Stimulated activated naive B cell treated with anti-CD40 and anti-IgM and Interleukin-4, amounts not matched to agents 10 μg/mL and 1 μg/mL and 100 μg/mL, for 72 hours (primary cell): Measurements from ENCODE around the gene TRIM43B.
"Not testable (repeated sequence)": the region's sequence is repeated elsewhere in the genome, so short reads cannot be mapped to it uniquely, and the experiment has no call there.

Experiments
- ATAC-seq, 2 donors: fragments of 150-1000 bp; cut with Tn5 transposase; replicated peaks; 2 replicates each; pipeline ENCODE4 v1.10.0; 2021; ENCODE audit warnings: moderate library complexity in 1 of 2
- DNase-seq: peaks from one replicate; pipeline ENCODE4 v3.0.0; 2021
- H3K27ac Mint-ChIP-seq: one replicate; pipeline ENCODE4 v1.8.0; 2022; ENCODE audit warnings: mild to moderate bottlenecking, mixed read lengths
- H3K27me3 Mint-ChIP-seq, 2 donors: one replicate each; pipeline ENCODE4 v1.8.0; 2022; ENCODE audit warnings: mixed read lengths in 2 of 2
- H3K36me3 Mint-ChIP-seq, 2 donors: one replicate each; pipeline ENCODE4 v1.8.0; 2022; ENCODE audit warnings: mixed read lengths in 2 of 2, mild to moderate bottlenecking in 1 of 2
- H3K4me1 Mint-ChIP-seq, 2 donors: one replicate each; pipeline ENCODE4 v1.8.0; 2022; ENCODE audit warnings: mixed read lengths in 2 of 2, mild to moderate bottlenecking in 1 of 2
- H3K4me3 Mint-ChIP-seq, 2 donors: one replicate each; pipeline ENCODE4 v1.8.0; 2022; ENCODE audit warnings: mild to moderate bottlenecking in 2 of 2, mixed read lengths in 2 of 2, moderate library complexity in 1 of 2
- H3K9me3 Mint-ChIP-seq, 2 donors: one replicate each; pipeline ENCODE4 v1.8.0; 2022; ENCODE audit warnings: mixed read lengths in 2 of 2, mild to moderate bottlenecking in 1 of 2

The TRIM43B gene

DNA sequence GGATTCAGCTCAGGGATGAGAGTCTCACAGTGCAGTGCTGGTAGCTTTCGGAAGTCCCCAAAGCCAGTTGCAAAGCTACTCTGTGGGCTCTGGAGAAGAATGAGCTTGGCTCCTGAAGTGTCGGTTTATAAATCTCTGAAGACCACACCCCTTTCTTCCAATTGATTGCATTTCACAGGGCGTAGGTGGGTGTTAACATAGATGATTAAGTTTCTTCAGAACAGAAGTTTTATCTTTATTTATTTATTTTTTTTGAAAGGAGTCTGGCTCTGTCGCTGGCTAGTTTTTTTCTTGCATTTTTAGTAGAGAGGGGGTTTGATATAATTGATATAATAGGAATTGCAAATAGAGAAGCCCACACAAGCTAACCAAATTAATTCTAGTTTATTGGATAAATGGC, at the start of gene TRIM43B:
TSS of gene TRIM43B (minus strand) at position 101 of the 400 bp plus-strand sequence. CDS start 2,040 bp downstream, outside the sequence.
- not testable (repeated sequence) for H3K27me3 Mint-ChIP-seq, H3K4me3 Mint-ChIP-seq, ATAC-seq, DNase-seq, H3K27ac Mint-ChIP-seq, H3K36me3 Mint-ChIP-seq, H3K9me3 Mint-ChIP-seq, H3K4me1 Mint-ChIP-seq

DNA sequence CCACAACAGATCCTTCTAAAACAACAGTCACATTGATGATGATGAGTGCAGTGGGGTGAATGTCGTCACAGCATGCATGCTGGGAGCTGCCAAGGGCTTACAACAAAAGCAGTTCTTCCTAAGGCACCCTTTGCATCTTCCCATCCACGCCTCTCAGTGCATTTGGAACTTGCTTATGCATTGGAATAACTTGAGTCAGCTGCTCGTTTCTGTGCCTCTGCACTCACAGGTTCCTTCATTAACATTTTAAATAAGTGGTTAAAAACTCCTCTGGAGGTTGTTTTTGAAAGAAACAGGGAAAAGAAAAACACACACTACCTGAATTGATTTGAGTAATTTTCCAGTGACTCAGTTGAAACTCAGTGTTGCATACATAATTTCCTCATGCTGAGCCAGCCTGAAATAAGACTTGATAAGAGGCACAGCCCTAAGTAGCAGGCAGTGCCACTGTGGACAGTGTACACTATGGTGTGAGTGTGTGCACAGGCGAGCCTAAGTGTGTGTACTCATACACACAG, 46.8 kb upstream of the TRIM43B start:
- Mint-ChIP-seq H3K9me3 (peaks cover 0 to 3% of the 10 kb centered on the region in 2 donors), H3K27me3 (no peaks in the 10 kb centered on the region), H3K36me3 (peaks cover 31 to 52% of the 10 kb centered on the region in 2 donors), H3K4me3 (peak overlapping the region; percentile 36 to 51), H3K27ac (peak overlapping the region; percentile 94), H3K4me1 (peaks cover 26 to 44% of the 10 kb centered on the region in 2 donors)
- DNase-seq = peak; percentile 41
- peak; percentile 68 to 73 for ATAC-seq

DNA sequence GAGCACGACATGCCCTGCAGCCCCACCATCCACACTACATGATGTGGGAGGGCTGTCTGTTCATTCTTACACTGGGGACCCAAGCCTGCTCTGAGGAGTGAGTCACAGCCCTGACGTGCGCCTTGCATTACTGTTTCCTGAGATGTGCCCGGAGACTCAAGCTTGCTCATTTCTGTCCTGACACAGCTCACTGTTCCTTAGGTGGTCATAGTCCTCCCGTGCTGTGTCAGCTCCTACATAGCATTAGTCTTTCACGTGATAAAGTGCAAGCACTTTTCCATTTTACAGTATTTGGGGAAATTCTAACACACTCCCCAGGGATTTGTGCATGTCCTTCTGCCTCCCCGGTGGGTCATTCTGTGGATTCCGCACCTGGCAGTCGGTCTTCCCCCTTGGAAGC, 46.2 kb upstream of the TRIM43B start:
- Mint-ChIP-seq H3K27me3 (no peaks in the 10 kb centered on the region), H3K27ac (peak overlapping the region; percentile 94), H3K4me3 (peak overlapping the region; percentile 50 to 51), H3K36me3 (peaks cover 33 to 56% of the 10 kb centered on the region in 2 donors), H3K4me1 (peaks cover 30 to 44% of the 10 kb centered on the region in 2 donors), H3K9me3 (peaks cover 0 to 3% of the 10 kb centered on the region in 2 donors)
- ATAC-seq (peak; percentile 82 to 88), DNase-seq (peak; percentile 74)

DNA sequence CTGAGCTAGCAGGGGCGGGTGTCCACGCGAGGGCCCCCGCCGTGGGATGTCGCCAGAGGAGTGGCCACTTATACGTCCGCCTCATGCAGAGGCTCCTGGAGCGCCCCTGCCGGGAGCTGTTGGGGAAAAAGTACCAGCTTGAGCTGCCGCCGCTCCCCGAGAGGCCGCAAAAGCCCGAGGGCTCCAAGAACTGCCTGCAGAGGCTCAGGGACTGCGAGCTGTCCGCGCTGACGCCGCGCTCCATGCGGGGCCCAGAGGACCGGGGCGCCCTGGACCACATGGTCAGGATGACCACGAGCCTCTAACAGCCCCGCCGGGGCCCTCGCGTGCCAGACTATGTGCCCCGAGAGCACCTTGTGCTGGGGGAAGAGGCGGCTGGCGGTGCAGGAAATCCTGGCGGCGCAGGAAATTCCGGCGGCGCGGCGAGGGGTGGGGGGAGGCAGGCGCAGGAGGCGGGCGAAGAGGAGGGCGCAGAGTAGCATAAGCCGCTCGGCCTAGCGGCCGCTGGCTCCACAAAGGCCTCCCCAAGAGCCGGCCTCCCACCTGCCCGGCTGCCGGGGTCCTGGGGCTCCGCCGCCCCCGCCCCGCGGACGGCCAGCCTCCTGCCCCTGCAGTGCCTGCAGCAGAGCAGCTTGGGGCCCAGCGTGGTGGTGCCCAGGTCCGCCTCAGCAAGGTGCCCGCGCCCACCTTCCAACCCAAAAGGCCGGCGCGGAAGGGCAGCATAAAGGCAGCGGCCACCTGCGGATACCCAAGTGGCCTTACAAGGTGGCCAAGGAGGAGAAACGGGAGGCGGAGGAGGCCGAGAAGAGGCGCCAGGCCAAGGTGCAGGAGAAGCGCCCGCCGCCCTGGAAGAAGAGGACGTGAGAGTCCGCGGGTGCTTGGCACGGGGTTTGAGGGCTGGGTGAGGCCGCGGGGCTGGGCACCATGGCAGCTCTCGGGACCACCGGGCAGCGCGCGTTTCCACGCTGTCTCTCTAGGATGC, 42.1 kb upstream of the TRIM43B start:
- Mint-ChIP-seq H3K4me3 (peak overlapping the region; percentile 86 to 97), H3K36me3 (peaks cover 35 to 49% of the 10 kb centered on the region in 2 donors), H3K27me3 (no peaks in the 10 kb centered on the region), H3K27ac (peak overlapping the region; percentile 97), H3K9me3 (peaks cover 0 to 2% of the 10 kb centered on the region in 2 donors), H3K4me1 (peaks cover 31 to 46% of the 10 kb centered on the region in 2 donors)
- DNase-seq (peak; percentile 57), ATAC-seq (peak; percentile 43 to 65)

DNA sequence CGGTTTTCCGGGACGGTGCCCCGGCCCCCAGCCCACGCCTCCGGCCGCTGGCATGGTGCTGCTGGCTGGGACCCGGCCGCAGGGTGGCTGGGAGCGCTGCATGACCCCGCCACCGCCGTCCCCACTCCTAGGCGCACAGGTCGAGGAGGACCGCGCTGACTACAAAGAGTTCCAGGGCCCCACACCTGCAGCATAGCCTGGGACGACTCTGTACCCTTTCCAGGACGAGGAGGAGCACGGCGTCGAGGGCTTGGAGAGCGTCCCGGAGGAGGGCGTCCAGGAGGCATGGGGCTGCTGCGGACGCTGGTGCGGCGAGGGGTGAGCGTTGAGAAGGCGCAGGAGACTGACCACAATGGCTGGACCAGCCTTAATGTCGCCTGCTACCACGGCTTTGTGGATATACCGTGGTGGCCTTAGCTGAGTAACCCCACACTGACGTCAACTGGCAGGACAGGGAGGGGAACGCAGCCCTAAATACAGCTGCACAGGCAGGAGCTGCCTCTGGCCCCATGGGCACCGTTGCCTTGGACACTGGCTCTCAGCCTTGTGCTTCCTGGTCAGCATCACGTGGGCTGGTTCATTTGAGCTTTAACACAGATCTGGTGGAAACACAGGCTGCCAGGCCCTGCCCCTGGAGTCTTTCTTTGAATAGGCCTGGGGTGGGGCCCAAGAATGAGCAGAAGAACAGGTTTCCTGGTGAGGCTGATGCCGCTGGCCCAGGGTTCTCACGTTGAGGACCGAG, 40.9 kb upstream of the TRIM43B start:
- Mint-ChIP-seq H3K4me3 (peak overlapping the region; percentile 86 to 97), H3K4me1 (peaks cover 19 to 34% of the 10 kb centered on the region in 2 donors), H3K9me3 (no peaks in the 10 kb centered on the region), H3K36me3 (peaks cover 26 to 37% of the 10 kb centered on the region in 2 donors), H3K27ac (peak overlapping the region; percentile 87), H3K27me3 (no peaks in the 10 kb centered on the region)
- no peak for DNase-seq
- ATAC-seq = no peak

DNA sequence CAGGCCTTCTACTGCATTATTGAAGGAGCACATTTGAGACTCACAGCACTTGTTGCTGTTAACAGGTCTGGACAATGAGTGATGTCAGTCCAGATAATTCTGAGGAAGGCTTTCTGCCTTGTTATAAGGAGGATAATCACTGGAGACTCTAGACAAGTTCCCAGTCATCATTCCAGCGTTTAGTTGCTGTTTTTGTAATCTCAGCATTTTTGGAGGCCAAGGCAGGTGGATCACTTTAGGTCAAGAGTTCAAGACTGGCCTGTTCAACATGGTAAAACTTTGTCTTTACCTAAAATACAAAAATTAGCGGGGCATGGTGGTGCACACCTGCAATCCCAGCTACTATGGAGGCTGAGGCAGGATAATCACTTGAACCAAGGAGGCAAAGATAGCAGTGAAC, 39.6 kb upstream of the TRIM43B start:
- Mint-ChIP-seq H3K4me3 (no peak overlapping the region), H3K27ac (no peak overlapping the region), H3K36me3 (peaks cover 14 to 24% of the 10 kb centered on the region in 2 donors), H3K9me3 (no peaks in the 10 kb centered on the region), H3K27me3 (no peaks in the 10 kb centered on the region), H3K4me1 (peaks cover 11 to 21% of the 10 kb centered on the region in 2 donors)
- ATAC-seq = no peak
- no peak for DNase-seq

DNA sequence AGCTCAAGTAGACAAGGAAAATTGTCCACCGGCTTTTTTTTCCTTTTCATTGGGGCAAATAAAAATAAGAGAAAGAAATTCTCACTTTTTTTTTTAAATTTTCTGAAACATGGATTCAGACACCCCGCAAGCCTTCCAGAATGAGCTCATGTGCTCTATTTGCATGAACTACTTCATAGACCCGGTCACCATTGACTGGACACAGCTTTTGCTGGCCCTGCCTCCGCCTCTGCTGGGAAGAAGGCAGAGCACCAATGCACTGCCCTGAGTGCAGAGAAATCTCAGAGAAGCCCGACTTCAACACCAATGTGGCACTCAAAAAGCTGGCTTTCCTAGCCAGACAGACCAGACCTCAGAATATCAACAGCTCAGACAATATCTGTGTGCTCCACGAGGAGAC, 30.2 kb upstream of the TRIM43B start:
- Mint-ChIP-seq H3K4me3 (no peak overlapping the region), H3K4me1 (no peaks in the 10 kb centered on the region), H3K27ac (no peak overlapping the region), H3K27me3 (peaks cover 3 to 17% of the 10 kb centered on the region in 2 donors), H3K36me3 (no peaks in the 10 kb centered on the region), H3K9me3 (no peaks in the 10 kb centered on the region)
- ATAC-seq (no peak), DNase-seq (no peak)

DNA sequence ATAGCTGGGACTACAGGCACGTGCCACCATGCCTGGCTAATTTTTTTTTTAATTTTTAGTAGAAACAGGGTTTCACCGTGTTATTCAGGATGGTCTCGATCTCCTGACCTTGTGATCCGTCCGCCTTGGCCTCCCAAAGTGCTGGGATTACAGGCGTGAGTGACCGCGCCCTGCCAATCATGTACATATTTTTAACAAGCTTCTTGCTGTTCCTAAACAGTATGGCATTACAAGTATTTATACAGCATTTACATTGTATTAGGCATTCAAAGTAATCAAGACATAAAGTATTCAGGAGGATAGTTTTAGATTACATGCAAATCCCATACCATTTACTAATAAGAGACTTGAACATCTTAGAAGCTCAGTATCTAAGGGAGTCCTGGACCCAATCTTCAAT, 29.7 kb upstream of the TRIM43B start:
- H3K27ac Mint-ChIP-seq, H3K4me1 Mint-ChIP-seq, H3K36me3 Mint-ChIP-seq, H3K4me3 Mint-ChIP-seq, DNase-seq, ATAC-seq, H3K9me3 Mint-ChIP-seq: not testable (repeated sequence)
- H3K27me3 Mint-ChIP-seq = peaks cover 7 to 19% of the 10 kb centered on the region in 2 donors

DNA sequence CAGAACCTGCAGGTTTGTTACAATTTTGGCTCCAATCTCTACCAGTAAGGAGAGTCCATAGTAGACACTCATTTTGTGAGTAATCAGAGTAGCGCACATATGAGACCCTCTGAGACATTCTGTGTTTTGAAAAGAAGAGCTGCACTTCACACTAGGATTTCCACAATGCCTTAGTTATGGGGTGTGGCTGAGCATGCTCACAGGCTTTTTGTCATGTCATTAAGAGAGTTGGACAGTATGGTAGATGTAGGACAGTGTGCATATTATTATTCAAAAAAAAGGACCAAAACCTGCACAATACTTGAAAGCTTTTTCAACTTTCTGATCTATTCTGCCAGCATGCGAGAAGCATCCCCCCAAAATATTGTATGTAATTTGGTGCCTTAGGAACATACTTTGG, 24.9 kb upstream of the TRIM43B start:
- H3K9me3 Mint-ChIP-seq = no peaks in the 10 kb centered on the region
- ATAC-seq (no peak), DNase-seq (no peak)
- no peaks in the 10 kb centered on the region for H3K36me3 Mint-ChIP-seq
- peaks cover 10 to 20% of the 10 kb centered on the region in 2 donors for H3K27me3 Mint-ChIP-seq
- no peaks in the 10 kb centered on the region for H3K4me1 Mint-ChIP-seq
- no peak overlapping the region for H3K27ac Mint-ChIP-seq
- no peak overlapping the region for H3K4me3 Mint-ChIP-seq

DNA sequence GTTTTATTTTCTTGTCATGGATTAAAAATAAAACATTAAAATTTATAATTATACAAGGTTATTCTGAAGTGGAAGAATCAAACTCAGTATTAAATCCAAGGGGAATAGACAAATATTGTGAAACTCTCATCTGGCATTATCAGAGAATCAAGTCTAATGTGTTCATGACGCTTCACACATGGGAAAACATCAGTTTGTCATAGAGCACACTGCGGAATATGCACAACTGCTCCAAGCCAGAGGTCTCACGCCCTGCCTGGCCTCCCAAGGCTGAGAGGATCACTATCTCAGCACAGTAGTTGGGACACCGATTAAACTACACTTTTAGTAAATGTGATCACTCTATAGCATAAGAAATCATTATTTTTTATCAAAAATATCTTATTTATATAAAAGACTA, 20.7 kb upstream of the TRIM43B start:
- no peak for ATAC-seq

DNA sequence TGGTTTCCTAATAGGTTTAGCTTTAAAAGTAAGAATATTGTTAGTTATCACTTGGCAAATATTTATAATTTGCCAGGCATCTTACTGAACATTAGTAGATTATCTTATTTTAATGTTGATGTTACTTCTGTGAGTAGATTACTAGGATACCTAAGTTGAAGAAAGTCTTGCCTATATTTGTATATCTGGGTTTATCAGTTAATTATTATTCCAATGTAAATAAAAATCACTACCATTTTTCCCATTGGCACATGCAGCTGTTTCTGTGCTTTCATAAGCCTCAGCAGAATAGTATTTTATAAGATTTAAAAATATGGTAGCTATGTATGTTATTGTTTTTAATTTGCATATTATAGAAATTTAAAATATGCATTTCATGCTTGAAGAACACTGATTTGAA, 16.3 kb upstream of the TRIM43B start:
- H3K4me3 Mint-ChIP-seq = no peak overlapping the region
- no peaks in the 10 kb centered on the region for H3K36me3 Mint-ChIP-seq

More for the DNA sequence above, 20.7 kb upstream of the TRIM43B start:
- Mint-ChIP-seq H3K4me3 (no peak overlapping the region), H3K9me3 (no peaks in the 10 kb centered on the region), H3K27me3 (peaks cover 14 to 27% of the 10 kb centered on the region in 2 donors), H3K27ac (no peak overlapping the region), H3K36me3 (no peaks in the 10 kb centered on the region), H3K4me1 (no peaks in the 10 kb centered on the region)
- DNase-seq = no peak

DNA sequence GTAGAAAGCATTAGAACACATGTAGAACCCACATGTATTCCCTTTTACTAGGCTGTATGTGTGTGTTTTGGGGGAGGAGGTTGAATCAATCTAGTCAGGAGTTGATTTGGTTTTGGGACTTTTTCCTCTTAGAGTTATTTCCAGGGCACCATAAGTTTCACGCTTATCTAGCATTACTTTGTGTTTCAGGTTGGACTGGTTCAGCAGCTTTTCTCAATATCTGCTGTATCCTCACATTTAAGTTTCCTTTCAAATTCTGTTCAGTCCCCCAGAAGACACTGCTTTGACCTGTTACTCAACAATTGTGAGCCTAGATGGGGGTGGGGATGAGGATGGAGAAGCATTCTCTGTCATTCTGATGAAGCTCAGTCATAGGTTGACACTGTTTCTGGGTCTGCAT, 7.5 kb upstream of the TRIM43B start:
- not testable (repeated sequence) for H3K9me3 Mint-ChIP-seq, H3K27me3 Mint-ChIP-seq, H3K4me3 Mint-ChIP-seq, H3K4me1 Mint-ChIP-seq, ATAC-seq, DNase-seq, H3K36me3 Mint-ChIP-seq, H3K27ac Mint-ChIP-seq

More for the DNA sequence above, 16.3 kb upstream of the TRIM43B start:
- Mint-ChIP-seq H3K9me3 (no peaks in the 10 kb centered on the region), H3K27me3 (peaks cover 8 to 18% of the 10 kb centered on the region in 2 donors), H3K27ac (no peak overlapping the region), H3K4me1 (no peaks in the 10 kb centered on the region)
- DNase-seq (no peak), ATAC-seq (no peak)

DNA sequence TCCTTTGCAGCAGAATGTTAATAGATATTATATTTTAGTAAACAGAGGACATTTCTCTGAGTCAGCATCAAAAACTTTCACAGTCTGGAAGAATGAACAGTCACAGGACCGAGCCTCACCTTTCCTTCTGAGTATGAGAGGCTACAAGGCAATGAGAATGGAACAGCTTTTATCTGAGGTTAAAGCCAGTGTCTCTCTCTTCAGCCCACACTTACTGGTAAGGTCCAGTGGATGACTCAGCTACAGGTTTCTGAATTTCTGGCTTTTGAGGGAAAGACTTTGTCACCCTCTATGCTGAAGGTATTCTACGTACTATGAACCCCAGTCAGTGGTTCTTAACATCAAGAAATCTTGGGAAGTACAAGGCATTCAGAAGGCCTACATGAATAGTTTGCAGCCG, 9.5 kb downstream of the TRIM43B start:
- H3K36me3 Mint-ChIP-seq, H3K9me3 Mint-ChIP-seq, H3K4me3 Mint-ChIP-seq, DNase-seq, H3K27me3 Mint-ChIP-seq, ATAC-seq, H3K27ac Mint-ChIP-seq, H3K4me1 Mint-ChIP-seq: not testable (repeated sequence)

DNA sequence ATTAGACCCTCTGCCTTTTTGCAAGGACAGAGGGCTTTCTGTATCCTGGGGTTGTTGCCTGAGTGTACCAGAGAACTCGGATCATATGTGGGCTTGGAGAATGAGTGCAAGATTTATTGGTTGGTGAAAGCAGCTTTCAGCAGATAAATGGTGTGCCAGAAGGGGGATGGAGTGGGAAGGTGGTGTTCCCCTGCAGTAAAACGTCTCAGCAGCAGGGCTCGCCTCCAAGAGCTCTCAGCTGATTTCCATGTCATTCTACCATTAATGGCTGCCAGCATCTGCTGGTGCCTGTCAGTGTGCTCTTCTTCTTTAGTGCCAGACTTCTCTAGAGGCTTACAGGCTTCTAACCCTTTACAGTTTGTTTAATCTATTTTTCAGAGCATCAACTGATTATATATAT, 16.6 kb downstream of the TRIM43B start:
- H3K36me3 Mint-ChIP-seq, DNase-seq, H3K9me3 Mint-ChIP-seq, H3K4me1 Mint-ChIP-seq, H3K27me3 Mint-ChIP-seq, ATAC-seq, H3K27ac Mint-ChIP-seq, H3K4me3 Mint-ChIP-seq: not testable (repeated sequence)
